ENCODE results near the gene CEP164.

GRCh38 chr11:117461396-117462182 is 133.9 kb downstream of the CEP164 start:
- TF ChIP-seq GATA2 (IDR thresholded peaks at IDR 0.05; ENCODE audit: low read depth, low read length), result no peak
- no peak for TF ChIP-seq GATA3 (IDR thresholded peaks at IDR 0.05; ENCODE audit: low read depth, low read length)

Data from SH-SY5Y (cell line).